OCI-LY3 (cell line): ENCODE results near the gene BICD2.

Source experiments
- H2AFZ ChIP-seq: fragments of 200-600, 300-600 bp; shearing (Covaris generic); 2 replicates; pipeline ENCODE4 v1.6.0; 2014; ENCODE audit warnings: antibody characterized with exemption, low read depth, low read length
- H3K27ac ChIP-seq: fragments of 200-600, 300-600 bp; sonication (generic); 2 replicates; pipeline ENCODE4 v1.5.1; 2014; ENCODE audit warnings: mild to moderate bottlenecking, low read length, moderate library complexity, mixed read lengths
- H3K27me3 ChIP-seq: fragments of 200-600, 300-600 bp; sonication (generic); 2 replicates; pipeline ENCODE4 v1.6.1; 2014; ENCODE audit warnings: low read depth, low read length, mixed read lengths
- H3K36me3 ChIP-seq: fragments of 200-600, 300-600 bp; sonication (generic); replicated peaks from 2 replicates; pipeline ENCODE3; 2014; ENCODE audit warnings: low read depth, low read length, mixed read lengths
- H3K4me1 ChIP-seq: fragments of 300-600, 200-600 bp; sonication (generic); 2 replicates; pipeline ENCODE4 v1.6.1; 2014; ENCODE audit warnings: low read length, mixed read lengths
- H3K4me2 ChIP-seq: fragments of 200-600, 300-600 bp; sonication (generic); 2 replicates; pipeline ENCODE4 v1.6.1; 2014; ENCODE audit warnings: low read length, mixed read lengths
- H3K4me3 ChIP-seq: fragments of 300-600, 200-600 bp; sonication (generic); 2 replicates; pipeline ENCODE4 v1.5.1; 2014; ENCODE audit warnings: antibody characterized with exemption, mild to moderate bottlenecking, low read length, moderate library complexity
- H3K79me2 ChIP-seq: fragments of 300-600, 200-600 bp; shearing (Covaris generic); 2 replicates; pipeline ENCODE4 v1.6.1; 2014; ENCODE audit warnings: mild to moderate bottlenecking, low read length, mixed read lengths
- H3K9ac ChIP-seq: fragments of 300-600, 200-600 bp; shearing (Covaris generic); 2 replicates; pipeline ENCODE4 v1.6.0; 2014; ENCODE audit warnings: mild to moderate bottlenecking, low read length, moderate library complexity
- H3K9me3 ChIP-seq: fragments of 200-600, 300-600 bp; shearing (Covaris generic); 2 replicates; pipeline ENCODE4 v1.6.1; 2014; ENCODE audit warnings: low read length, mixed read lengths; ENCODE audit not compliant: insufficient read depth
- H4K20me1 ChIP-seq: fragments of 200-600, 300-600 bp; sonication (generic); 2 replicates; pipeline ENCODE4 v1.6.1; 2016; ENCODE audit warnings: low read length, mixed read lengths; ENCODE audit not compliant: insufficient read depth
- EZH2phosphoT487 ChIP-seq: fragments of 200-600 bp; shearing (Covaris generic); IDR thresholded peaks from 2 replicates; pipeline ENCODE4 v1.6.1; 2018; ENCODE audit warnings: antibody characterized with exemption, mixed run types, low read depth
- TF ChIP-seq, protein P1 (sequence below): fragments of 200-600, 300-600 bp; sonication (generic); IDR thresholded peaks from 2 replicates; pipeline ENCODE4 v1.5.1; 2014; ENCODE audit warnings: antibody characterized with exemption, low read length, low read depth

BICD2 gene

DNA sequence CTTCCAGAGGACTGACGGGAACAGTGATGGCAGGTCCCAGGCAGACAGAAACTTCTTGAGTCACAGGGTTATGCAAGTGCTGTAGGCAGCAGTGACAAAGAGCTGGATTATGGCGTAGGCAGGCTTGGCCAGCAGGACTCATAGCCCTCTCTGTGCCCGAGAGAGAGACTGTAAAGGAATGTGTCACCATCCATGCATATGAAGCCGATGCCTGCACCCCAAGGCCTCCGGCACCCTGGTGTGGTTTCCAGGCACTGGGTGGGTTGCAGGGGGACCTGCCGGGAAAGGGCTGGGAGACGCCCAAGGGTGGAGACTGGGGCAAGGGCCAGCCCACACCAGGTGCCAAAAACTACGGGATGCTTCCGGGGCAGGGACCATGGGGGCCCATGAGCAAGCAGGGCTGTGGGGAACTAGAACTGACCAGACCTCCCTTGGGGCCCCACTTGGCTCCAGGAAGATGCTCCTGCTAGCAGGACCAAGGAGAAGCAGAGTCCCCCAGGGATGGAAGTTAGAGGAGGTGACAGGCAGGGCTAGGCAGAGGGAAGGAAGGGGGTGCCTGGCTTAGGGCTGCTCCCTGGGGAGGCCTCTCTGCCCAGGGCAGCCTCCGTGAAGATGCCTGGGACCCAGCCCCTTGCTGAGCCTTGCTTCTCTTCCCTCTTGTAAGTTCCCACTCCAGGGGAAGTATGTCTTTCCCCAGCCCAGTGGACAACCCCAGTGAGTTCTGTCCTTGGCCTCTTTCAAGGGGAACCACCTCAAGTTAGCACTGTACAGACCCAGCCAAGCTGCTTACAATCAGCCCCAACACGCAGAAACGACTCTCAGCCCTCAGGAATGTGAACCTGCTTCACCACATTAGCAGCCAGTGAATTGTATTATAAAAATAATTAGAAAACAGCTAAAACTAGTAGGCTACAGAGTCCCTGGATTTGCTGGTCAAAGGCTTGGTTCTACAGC is 84.2 kb downstream of the BICD2 start:
- no peak overlapping the region for H2AFZ ChIP-seq
- no peaks in the 10 kb centered on the region for H3K79me2 ChIP-seq
- no peaks in the 10 kb centered on the region for H3K9me3 ChIP-seq
- no peak overlapping the region for H3K9ac ChIP-seq
- no peak overlapping the region for H3K27ac ChIP-seq
- H3K27me3 ChIP-seq, result no peaks in the 10 kb centered on the region
- TF ChIP-seq, protein P1, sequence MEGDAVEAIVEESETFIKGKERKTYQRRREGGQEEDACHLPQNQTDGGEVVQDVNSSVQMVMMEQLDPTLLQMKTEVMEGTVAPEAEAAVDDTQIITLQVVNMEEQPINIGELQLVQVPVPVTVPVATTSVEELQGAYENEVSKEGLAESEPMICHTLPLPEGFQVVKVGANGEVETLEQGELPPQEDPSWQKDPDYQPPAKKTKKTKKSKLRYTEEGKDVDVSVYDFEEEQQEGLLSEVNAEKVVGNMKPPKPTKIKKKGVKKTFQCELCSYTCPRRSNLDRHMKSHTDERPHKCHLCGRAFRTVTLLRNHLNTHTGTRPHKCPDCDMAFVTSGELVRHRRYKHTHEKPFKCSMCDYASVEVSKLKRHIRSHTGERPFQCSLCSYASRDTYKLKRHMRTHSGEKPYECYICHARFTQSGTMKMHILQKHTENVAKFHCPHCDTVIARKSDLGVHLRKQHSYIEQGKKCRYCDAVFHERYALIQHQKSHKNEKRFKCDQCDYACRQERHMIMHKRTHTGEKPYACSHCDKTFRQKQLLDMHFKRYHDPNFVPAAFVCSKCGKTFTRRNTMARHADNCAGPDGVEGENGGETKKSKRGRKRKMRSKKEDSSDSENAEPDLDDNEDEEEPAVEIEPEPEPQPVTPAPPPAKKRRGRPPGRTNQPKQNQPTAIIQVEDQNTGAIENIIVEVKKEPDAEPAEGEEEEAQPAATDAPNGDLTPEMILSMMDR, result no peak
- no peak for TF ChIP-seq EZH2phosphoT487
- no peaks in the 10 kb centered on the region for H3K36me3 ChIP-seq
- H3K4me3 ChIP-seq, result no peak overlapping the region
- H4K20me1 ChIP-seq, result no peaks in the 10 kb centered on the region
- H3K4me1 ChIP-seq, result no peaks in the 10 kb centered on the region
- H3K4me2 ChIP-seq, result no peak overlapping the region

DNA sequence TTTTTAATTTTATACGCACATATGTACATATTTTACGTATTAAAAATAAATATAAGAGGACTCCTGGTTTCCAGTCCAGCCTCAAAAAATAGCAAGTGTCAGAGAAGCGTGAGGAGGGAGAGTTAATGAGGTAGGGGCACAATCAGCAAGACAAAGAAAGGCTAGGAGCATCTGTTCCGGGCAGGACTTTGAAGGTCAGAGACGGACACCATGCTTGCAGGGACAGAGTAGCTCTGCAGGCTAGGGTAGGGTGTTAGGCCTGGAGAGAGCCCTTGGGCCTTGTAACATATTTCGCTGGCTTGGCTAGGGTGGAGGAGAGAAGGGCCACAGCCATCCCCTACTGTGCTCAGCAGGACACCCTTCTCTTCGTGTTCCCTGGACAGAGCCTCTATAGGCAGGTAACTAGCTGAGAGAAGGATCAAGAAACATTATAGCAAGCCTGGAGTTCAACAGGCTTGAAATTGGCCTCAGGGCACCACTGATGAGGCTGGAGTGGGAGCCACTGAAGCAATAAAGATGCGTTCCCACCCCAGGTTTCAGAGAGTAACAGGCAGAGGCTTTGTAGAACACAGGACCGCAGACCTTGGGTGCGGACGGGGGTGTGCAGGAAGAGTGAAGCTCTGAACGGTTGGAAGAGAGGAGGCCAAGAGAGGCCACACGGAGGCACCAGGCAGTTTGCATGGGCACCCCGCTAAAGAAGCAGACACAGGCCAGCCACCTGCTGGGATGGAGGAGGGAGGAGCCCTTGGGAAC is 85.0 kb downstream of the BICD2 start:
- Histone ChIP-seq H3K79me2 (no peaks in the 10 kb centered on the region), H3K4me1 (no peaks in the 10 kb centered on the region), H3K4me3 (no peak overlapping the region), H3K9me3 (no peaks in the 10 kb centered on the region), H4K20me1 (no peaks in the 10 kb centered on the region), H3K36me3 (no peaks in the 10 kb centered on the region), H3K27me3 (no peaks in the 10 kb centered on the region), H3K4me2 (no peak overlapping the region), H3K9ac (no peak overlapping the region), H2AFZ (no peak overlapping the region), H3K27ac (no peak overlapping the region)
- TF ChIP-seq EZH2phosphoT487, result no peak
- TF ChIP-seq, protein P1, result no peak

DNA sequence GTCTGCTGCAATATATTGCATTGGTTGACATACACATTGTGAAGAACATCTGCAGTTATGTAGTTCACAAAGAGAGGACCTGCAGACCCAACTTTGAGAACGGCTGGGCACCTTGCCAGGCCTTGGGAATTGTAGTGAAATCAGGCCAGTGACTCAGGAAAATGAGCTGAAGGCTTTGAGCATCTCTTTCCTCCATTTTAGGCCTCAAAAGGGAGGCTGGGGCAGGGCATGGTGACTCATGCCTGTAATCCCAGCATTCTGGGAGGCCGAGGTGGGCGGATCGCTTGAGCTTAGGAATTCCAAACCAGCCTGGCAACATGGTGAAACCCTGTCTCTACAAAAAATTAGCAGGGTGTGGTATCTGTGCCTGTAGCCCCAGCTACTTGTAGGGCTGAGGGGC is 93.3 kb downstream of the BICD2 start:
- Histone ChIP-seq H3K4me1 (peaks cover 13% of the 10 kb centered on the region), H3K9me3 (no peaks in the 10 kb centered on the region), H3K9ac (peak overlapping the region; percentile 97; the same call in 1 of the 2 replicates), H3K36me3 (peaks cover 5% of the 10 kb centered on the region), H3K79me2 (peaks cover 49% of the 10 kb centered on the region), H3K4me2 (peak overlapping the region; percentile 62), H2AFZ (no peak overlapping the region), H3K4me3 (peak overlapping the region; percentile 94), H4K20me1 (no peaks in the 10 kb centered on the region), H3K27me3 (no peaks in the 10 kb centered on the region), H3K27ac (no peak overlapping the region)
- TF ChIP-seq, protein P1, result no peak
- TF ChIP-seq EZH2phosphoT487, result no peak
